ENCODE measurements around the gene GTF3C4.

The GTF3C4 gene

DNA sequence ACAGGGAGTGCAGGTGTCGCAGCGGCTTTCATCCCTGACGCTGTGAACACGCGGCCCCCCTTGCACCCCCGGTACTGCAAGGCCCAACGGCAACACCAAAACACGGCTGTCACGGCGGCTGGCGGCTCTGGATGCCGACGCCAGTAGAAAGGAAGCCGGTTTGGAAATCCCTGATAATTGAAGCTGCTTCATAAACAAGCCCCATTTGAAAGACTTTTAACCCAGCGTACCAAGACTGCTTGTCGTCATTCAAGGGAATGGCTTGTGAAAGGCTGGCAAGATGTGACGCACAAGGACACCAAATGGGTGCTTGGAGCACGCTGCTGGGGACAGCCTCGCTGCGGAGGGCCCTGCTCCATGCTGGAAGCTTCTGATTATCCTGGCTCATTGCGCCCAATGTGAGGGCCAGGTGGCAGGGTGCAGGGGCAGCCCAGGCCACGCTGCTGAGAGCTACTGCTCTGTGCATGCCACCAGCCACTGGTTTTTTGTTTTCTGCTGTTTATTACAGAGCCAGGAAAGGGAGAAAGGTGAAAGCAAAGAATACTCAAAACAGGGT, 63.1 kb downstream of the GTF3C4 start:
- no peak for DNase-seq

DNA sequence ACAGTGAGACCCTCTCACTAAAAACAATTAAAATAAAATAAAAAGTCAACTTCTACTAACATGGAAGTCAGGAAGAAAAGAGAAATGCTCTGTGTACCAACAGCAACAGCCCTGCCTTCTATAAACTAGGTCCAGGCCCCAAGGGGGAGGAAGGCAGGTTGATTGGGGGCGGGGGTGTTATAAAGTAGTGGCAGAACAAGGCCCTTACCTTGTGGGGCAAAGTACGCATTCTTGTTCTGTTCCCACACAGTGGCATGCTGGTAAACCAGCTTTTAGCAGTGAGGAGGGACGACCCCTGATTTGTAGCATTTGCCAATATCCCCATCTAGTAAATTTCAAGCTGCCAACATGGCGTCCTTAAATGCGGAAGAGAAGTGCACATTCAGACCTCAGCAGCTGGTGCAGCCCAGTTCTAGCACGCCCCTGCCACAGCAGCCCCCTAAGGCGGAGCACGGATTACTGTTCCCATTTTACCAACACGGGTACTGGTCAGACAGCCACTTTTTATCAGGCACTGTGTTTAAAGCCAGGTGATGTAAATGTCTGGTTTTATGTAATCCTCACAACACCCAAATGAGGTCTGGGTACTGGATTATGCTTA, 69.5 kb downstream of the GTF3C4 start:
- no peak for DNase-seq

DNA sequence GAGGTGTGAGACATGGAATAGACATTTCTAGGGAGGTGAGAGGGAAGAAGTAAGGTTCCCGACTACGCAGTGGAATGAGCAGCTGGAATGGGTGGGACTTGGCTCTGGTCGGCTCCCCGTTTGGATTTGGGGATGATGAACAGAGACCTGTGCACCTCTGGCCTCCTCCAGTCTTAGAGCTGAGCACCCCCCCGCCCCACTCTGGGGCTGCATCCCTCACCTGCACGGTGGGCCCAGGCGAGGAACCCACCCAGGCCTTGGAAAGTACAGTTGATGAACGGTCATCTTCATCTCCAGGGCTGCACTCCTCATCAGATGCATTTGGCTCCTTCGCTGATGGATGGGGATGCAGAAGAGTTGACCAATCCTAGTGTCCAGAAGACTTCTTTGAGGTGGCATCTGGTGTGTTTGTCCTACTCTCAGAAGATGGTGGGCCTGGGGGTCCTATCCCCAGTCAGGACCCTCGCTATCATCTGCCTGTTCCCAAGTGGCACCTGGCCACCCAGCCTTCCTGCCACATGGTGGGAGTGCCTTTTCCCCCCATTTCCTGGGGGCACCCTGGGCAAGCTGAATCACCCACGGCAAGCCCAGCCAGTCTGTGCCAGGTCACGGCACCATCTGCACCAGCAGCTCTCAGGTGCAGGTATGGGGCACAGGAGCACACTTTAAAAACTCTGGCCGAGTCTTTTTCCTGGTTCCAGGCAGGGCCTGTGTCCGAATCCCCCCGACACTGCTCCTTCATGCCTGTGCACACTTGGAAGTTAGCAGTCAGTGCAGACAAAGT, 70.5 kb downstream of the GTF3C4 start:
- no peak for DNase-seq

DNA sequence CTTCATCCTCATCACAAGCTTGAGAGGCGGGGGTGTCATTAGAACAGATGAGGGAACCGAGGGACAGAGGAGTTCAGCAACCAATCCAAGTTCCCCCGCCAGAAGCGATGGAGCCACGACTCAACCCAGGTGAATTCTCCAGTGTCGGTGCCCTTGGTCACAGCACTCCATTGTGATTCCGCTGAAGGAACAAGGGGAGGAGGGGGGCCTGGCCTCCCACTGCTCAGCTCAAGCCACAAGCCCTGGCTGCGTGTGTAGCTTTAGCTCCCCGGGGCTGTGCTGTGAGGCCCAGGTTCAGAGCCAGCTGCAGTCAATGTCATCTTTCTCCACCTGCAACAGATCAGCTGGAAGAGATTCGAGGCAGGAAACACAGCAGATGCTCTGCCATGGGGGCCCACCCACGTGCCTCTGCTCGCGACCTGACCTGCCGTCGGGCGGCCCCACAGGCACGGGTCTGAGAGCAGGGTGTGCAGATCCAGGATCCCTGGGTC, 72.6 kb downstream of the GTF3C4 start:
- no peak for DNase-seq

DNA sequence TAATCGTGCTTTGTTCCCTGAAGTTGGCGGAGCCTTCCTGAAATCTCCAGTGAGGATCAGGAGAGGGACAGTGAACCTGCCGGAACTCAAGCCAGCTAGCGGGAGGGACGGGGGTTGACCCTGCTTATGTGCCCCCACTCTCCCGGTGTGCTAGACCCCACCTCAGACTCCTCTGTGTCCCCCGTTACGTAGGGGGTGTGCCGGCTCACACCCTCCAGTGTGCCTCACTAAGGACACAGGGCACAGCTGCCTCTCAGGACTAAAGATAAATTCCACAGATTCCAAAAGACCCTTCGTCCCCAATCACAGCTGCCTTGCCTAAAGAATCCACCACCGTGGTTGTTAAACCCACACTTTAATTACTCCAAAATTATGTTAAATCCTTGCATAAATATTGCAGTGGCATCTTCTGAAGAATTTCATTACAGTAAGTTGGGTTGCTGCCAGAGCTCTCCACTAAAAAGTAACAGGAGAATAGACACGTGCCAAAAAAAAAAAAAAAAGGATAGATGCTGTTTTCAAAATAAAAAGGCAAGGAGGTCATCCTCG, 73.7 kb downstream of the GTF3C4 start:
- DNase-seq = no peak

Data from NCI-H2227 treated with DMSO at 0.1 percent for 48 hours (cell line).